Stimulated activated CD8-positive, alpha-beta memory T cell treated with anti-CD3 and anti-CD28 coated beads, Interleukin-7, amount 100 ng/mL, for 48 hours (primary cell): ENCODE results near the gene WASF2.
A peak's percentile ranks its signal among the peaks of the same experiment; 100 is the strongest.

Experiments used
- DNase-seq, 2 donors: peaks; one replicate each; pipeline ENCODE4 v3.0.0-alpha.2; 2020; ENCODE audit warnings: low read depth in 1 of 2; ENCODE audit errors: extremely low read depth in 1 of 2

Gene WASF2

GRCh38 chr1:27381969-27382762 lies 107.8 kb downstream of the WASF2 start:
- no peak for DNase-seq

DNA sequence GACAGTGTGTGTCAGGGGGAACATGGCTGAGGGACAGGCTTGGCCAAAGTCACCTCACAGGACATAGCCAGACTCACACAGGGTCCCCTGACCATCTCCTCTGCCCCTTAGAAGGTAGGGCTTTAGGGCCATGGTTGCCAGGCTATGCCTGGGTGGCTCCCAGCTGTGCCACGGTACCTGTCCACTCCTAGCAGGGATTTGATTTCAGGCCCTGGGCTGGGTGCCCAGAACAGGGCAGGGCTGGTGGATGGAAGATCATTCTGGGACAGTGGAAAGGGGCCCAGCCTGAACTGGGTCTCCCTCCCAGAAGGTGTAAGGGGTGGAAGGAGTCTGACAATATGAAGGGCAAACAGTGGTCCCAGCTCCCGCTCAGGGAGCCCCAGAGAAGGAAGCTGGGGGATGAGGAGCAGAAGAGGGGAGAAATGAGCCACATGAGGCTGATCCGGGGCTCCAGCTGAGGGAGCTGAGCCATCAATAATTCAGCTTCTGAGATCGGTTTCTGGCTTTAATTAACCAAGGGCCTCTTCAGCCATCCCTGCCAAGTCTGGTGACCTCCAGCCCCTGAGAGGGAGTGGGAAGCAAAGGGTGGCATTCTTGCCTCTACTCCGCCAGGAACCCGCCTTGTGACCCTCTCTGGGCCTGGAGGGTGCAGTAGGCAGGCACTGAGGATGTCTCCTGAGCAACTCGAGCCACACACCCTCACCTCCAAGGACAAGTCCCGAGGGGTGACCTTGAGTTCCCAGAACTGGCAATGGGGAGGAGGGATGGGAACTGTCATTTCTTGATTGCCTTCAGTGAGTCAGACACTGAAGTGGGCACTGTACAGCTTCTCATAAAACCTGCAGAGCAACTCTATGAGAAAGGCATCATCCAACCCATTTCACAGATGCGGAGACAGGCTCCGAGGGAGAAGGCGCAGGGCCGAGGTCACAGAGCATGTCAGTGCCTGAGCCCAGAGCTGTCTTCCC lies 108.9 kb downstream of the WASF2 start:
- no peak for DNase-seq

- no peak for DNase-seq
These were observed 109.7 kb downstream of the WASF2 start for GRCh38 chr1:27380224-27380623.

DNA sequence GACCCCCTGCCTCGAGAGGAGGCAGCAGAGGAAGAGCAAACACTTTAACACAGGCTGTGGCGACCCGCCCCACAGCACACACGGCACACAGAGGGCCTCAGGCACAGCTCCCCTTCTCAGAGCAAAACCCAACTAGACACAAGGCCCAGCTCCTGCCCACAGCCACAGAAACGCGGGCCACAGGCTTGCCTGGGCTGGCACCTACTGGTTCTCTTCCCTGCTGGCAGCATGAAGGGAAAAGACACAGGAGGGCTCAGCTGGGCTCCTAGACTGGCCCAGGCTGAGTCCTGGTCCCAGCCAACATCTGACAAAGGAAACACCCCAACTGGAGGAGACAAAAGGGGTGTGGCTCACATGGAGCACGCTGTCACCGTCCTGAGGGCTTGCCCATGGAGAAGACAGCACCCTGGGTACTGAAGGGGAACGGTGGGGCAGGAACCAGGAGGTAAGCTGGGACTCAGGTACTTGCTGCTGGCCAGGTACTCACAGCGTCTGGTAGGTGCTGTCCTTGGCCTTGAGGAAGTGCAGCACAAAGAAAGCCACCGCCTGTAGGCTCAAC lies 110.3 kb downstream of the WASF2 start:
- no peak for DNase-seq

DNA sequence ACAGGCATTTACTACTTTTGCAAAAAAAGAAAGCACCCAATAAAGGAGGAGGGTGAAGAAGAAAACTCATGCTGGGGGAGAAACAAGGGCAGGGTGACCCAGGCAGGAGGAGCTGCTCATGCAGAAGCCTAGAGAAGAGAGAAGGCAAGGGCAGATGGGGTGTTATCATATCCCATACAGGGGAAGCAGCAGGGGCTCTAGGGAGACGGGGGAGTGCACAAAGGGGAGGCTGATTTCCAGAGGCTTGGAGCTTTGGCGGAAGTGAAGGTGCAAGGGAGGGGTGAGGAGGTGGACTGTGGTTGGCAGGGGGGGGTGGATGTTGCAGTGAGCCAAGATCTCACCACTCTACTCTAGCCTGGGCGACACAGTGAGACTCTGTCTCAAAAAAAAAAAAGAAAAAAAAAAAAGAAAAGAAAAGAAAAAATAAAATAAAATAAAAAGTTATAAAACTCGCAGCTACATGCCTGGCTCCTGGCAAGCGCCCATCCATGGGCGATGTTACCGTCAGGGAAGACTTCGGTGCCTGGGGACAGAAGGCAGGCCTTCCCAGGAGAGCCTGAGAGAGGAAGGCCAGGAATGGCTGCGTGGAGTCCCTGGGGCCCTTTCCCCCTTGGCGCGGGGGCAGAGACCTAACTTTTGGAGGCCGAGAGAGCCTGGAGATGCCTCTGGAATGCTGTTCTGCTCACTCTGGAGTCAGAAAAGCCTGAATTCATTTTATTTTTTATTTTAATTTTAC lies 112.0 kb downstream of the WASF2 start:
- DNase-seq, result no peak

DNA sequence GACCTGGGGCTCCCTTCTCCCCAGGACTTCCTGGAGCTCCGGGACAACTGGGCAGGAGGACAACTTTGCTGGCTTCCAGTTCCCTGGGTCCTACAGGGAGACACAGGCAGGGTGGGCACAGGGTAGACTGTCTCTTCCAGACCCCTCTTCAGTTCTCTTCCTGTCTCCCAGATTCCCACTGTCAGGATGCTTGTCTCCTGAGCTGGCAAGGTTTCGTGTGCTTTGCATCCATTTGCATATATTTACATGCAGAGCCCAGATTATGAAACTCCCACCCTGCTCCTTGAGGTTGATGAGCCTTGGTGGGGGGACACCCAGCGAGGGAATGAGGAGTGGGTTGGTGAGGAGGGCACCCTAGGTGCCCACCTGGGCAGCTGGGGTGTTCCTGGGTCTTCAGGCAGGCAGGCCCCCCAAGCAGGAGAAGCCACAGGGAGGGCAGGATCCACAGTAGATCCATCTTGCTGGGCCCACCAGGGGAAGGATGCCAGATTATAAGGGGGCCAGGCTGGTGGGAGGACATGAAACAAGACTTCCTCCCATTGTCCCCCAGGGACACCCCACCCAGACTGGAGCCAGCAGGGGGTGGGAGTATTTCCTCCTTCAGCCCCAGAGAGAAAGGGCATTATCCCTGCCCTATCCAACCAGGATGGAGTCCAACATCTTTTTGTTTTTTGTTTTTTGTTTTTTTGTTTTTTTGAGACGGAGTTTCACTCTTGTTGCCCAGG lies 115.4 kb downstream of the WASF2 start, which contains the start of gene FCN3:
FCN3 (minus strand) TSS at position 463 of the 725 bp plus-strand sequence; CDS start at position 457, 6 bp downstream.
- no peak for DNase-seq

DNA sequence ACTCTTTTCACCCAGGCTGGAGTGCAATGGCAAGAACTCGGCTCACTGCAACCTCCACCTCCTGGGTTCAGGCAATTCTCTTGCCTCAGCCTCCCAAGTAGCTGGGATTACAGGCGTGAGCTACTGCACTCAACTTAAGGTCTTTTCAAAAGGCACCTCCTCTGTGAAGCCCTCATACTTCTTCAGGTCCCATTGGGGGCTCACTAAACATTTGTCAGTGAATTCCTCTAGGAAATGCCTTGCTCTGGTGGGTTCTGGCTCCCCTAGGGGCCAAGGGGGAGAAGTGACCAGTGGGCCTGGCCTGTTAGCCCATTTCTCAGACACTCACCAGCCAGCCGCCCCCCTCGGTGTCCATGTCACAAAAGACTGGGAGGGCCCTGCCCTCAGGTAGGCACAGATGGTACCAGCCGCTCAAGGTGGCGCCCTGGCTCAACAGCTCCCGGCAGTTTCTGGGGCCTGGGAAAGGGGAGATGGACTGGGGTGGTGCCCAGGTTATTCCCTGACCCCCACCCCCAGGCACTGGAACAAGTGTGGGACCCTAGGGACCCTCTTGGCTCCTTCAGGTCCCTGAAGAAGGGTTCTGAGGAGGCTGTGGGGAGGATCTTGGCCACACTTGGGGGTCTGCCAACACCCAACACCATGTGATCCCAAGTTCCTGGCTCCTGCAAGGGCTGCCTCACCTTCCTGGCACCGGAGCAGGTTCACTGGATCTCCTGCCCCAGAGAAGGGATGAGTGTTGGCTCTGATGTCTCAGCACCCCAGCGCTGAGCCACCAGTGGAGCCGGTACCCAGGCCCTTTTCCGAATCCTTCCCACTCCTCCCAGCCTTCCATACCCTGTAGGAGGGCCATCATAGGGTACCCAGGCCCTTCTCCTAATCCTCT lies 116.9 kb downstream of the WASF2 start:
- DNase-seq, result no peak

- DNase-seq, result no peak
These were observed 117.8 kb downstream of the WASF2 start for GRCh38 chr1:27372022-27372807.

GRCh38 chr1:27368869-27369582 lies 120.9 kb downstream of the WASF2 start:
- DNase-seq, result no peak

- DNase-seq, result no peak
These were observed 122.8 kb downstream of the WASF2 start for GRCh38 chr1:27367160-27367650.

GRCh38 chr1:27366411-27367159 lies 123.4 kb downstream of the WASF2 start, which contains the start of gene MAP3K6:
MAP3K6 (minus strand) TSS chr1:27366961; CDS start chr1:27366597, 364 bp downstream.
- peak in 1 of 2 donors; percentile 37 for DNase-seq

- peak; percentile 70 to 79 for DNase-seq
These were observed 123.9 kb downstream of the WASF2 start for GRCh38 chr1:27366113-27366410.

DNA sequence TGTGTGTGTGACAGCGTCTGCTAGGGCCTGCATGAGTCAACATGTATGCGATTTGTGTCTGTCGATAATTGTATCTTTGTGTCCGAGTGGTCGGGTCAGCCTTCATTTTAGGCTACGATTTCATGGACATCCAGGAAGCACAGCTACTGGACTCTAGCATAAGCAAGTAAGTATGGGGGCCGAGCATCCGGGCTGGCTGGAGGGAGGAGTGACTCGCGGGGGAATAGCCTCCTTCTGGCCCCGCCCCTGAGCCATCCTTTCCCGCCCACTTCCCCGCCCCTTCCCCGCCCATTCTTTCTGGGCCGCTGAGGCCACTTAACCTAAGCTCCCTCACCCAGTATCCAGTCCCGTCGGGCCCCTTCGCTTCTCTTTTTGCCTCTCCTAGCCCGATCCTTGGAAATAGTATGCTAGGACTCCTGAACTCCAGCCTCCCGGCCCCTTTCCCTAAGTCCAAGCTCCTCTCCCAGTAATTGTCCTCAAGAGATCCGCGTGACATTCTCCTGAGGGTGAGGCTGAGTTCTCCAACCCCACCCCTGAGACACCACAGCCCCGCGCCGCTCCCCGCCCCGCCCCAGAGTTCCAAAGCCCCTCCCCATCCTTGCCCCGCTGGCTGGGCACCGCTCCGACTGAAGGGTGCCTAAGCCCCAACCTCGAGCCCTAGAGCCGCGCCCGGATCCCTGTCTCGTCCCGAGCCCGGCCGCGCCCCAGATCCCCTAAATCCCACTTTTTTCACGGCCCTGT lies 124.4 kb downstream of the WASF2 start:
- DNase-seq, result peak in 1 of 2 donors; percentile 67

- no peak for DNase-seq
These were observed 125.1 kb downstream of the WASF2 start for GRCh38 chr1:27364696-27365371.
